Activated CD8-positive, alpha-beta memory T cell treated with anti-CD3 and anti-CD28 coated beads for 4 hours (primary cell): ENCODE results near the gene ARTN.
A peak's percentile ranks its signal among the peaks of the same experiment; 100 is the strongest.

Source experiments
- DNase-seq, 2 donors: peaks; one replicate each; pipeline ENCODE4 v3.0.0-alpha.2; 2020; ENCODE audit warnings: low read depth in 2 of 2

The ARTN gene

DNA sequence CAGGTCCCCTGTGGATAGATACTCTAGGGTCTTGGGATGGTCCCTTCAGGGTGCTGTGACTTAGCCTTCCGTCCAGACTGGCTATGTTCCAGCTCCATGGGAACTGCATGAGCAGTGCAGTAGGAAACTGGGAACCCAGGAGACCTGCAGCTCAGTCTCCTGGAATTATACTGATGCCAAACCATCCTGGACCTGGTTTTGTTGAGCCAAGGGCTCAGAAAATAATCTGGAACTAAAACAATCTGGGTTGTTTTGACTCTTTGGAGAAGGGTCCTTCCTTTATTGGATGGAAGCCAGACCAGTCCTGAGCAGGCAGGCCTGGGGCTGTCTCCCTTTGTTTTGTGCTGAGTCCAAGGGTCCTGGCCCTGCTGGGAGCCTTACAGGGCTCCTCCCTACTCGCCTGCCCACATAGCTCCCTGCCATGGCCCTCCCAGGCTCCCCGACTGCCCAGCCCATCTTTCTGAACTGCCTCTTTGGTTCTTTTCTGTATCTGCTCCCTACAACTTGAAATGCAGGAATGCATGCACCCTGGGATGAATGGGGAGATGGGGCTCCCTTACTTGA is 14.4 kb downstream of the ARTN start:
- DNase-seq: no peak

DNA sequence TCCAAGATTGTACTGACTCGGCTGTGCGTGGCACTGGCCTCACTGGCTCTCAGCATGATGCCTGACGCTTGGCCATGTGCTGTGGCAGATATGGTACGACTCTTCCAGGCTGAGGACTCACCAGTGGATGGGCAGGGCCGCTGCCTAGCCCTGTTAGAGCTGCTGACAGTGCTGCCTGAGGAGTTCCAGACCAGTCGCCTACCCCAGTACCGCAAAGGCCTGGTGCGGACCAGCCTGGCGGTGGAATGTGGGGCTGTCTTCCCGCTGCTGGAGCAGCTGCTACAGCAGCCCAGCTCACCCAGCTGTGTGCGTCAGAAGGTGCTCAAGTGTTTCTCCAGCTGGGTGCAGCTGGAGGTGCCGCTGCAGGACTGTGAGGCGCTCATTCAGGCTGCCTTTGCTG is 16.1 kb downstream of the ARTN start:
- DNase-seq: no peak

DNA sequence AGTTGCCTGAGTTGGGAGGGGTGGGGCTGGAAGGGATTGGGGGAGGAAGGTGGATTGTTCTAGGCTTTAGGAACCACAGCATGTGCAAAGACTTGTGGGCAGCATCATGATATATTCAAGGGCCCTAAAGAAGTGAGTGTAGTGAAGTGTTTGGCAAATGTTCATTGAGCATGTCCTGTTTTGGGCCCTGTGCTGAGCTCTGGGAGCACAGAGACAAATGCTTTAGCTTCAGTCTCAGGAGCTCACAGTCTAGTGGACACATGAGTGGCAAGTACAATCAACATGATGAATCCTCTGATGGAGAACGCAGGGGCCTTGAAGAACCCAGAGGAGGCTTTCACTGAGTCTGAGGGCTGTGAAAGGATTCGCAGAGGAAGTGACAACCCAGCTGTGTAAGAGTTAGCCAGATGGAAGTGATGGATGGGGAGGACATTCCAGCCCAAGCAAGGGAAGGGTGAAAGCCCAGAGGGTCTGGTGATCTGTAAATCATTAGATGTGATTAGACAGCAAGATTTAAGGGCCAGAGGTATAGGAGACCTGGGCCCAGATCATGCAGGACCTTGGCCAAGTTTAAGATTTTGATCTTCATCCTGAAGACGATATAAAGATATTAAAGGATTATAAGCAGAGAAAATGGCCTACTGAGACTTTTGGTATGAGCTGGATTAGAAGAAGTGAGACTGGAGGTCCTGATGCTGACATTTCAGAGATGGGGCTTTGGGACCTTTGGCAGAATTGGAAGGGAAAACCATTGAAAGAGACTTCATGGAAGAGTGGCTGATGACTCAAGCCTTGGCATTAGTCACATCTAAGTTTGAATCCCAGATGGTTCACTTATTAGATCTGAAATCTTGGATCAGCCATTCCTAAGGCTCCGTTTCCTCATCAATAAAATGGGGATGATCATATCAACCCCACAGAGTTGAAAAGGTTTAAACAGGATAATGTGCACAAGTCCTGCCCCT is 17.7 kb downstream of the ARTN start:
- DNase-seq: no peak

DNA sequence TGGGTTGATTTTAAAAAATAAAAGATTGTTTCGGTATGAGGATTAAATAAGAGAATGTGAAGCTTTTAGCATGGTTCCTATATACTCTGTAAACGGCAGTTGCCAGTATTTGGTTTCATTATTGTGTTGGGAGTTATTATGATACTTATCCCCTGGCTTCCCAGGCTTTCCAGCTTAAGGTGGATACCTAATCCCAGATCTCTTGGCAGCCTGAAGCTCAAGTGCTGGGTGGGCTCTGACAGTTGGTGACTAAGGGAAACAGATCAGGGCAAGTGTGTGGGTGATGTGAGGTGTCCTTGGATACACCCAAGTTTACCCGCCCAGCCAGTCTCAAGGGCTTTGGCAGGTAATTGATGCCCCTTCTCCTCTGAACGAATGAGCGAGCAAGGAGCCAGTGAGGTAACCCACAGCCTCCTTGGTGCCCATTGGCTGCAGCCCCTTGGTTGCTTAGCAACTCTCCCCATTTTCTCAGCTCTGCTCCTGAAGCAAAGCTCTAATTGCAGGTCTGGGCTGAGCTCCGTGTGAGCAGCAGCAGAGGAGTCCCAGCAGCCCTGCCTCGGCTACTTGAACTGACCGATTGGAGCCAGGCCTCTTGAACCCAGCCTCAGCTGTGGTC is 19.2 kb downstream of the ARTN start:
- no peak for DNase-seq

DNA sequence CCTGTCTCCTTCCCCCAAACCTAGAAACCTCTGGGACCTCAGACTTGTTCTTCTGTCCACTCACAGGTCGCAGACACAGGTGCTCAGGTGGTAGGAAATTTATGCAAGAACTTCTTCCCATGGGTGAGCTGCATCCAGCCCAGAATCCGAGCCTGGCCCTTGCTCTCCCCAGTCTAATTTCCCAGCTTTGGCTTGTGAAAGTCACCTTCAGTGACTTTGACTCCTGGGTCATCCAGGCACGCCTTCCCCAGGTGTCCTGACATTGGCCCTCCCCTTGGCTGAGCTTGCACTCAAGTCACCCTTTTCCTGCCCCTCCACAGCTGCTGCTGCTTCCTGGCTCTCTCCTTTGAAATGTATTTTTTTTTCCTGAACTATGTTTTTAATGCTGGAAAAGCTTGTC is 19.8 kb downstream of the ARTN start:
- no peak for DNase-seq

DNA sequence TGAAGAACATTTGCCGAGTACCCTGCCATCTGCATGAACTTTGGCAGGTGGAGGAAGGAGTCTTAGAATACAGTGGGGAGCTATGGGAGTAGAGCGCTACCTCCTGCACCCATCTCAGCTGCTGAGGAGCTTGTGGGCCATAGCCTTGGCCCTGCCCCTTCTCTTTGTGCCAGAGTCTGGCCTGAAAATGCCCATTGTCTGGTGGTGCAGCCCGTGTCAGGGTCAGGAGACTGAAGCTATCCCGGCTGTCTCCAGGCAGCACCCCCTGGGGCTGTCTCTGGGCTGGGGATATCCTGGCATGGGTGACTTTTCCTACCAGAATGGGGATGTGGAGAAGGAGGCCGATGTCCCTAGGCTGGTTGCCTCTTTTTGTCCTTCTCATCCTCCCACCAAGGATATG is 20.4 kb downstream of the ARTN start:
- no peak for DNase-seq

DNA sequence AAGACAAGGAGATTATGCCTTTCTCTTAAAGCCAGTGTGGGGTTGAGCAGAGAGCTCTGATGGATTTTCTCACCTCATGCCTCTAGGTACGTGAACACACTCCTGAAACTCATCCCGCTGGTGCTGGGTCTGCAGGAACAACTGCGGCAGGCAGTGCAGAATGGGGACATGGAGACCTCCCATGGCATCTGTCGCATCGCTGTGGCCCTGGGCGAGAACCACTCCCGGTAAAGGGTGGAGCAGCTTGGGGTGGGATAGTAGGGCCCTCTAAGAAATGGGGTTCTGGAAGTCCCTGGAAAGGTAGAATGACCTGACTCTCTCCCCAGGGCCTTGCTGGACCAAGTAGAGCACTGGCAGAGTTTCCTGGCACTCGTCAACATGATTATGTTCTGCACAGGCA is 22.6 kb downstream of the ARTN start:
- no peak for DNase-seq

DNA sequence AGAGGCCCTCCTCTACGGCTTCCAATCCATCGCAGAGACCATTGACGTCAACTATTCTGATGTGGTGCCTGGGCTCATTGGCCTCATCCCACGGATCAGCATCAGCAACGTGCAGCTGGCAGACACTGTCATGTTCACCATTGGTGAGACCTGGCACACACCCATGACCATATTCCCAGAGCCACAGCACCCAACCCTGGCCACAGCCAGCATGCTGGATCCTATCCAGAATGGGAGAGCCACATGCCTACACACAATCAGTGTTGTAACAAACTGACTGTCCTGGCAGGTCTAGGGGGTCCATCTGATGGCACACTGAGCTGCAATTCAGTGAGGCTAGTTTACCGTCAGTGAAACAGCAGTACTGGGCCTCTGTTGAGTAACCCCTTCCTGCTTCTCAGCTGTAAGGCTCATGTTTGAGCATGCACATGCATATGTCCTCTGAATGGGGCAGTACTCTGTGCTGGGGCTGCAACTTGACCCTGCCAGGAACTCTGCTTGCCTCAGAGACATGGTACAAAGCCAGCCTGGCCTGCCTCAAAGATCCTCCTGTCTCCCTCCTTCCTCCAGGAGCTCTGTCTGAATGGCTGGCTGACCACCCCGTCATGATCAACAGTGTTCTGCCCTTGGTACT is 23.9 kb downstream of the ARTN start:
- no peak for DNase-seq

DNA sequence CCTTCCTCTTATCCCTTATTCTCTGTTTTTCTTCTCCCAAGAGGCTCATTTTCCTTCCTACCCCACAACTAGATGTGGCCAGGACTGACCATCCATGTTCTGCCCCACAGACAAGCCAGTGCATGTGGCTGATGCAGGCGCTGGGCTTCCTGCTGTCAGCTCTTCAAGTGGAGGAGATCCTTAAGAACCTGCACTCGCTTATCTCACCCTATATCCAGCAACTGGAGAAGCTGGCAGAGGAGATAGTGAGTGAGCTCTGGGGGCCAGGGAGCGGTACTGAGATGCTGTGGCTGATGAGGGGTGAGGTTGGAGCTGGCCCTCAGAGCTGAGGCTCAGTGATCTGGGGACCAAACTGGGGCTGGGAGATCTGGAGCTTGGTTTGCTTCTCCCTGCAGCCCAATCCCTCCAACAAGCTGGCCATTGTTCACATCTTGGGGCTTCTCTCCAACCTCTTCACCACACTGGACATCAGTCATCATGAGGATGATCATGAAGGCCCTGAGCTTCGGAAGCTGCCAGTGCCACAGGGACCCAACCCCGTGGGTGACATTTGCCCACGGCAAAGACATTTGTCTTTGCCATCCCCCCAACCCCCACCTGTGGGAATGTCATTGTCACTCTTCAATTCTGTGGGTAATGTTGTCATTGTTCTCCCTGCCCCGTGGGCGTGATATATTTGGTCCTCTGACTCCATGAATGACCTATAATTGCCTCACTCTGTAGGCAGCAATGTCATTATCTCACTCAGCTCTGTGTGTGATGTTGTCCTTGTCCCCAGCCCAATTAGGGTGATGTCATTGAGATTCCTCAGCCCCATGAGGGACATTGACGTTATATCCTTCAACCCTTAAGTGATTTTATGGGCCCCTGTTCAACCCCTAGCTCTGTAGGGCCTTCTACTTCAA is 25.0 kb downstream of the ARTN start:
- DNase-seq: no peak

DNA sequence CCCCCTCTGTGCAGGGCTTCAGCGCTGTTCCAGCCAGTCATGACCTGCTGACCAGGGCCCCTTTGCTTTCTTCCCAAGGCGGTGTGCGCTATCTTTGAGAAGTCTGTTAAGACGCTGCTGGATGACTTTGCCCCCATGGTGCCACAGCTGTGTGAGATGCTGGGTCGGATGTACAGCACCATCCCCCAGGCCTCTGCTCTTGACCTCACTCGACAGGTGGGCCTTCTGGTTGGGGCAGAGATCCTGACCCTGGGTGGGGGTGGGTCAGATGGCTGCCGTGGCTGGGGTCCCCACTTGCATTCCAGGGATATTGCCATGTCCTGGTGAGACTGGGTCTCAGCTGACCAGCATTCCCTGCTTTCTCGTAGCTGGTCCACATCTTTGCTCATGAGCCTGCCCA is 27.2 kb downstream of the ARTN start:
- no peak for DNase-seq

DNA sequence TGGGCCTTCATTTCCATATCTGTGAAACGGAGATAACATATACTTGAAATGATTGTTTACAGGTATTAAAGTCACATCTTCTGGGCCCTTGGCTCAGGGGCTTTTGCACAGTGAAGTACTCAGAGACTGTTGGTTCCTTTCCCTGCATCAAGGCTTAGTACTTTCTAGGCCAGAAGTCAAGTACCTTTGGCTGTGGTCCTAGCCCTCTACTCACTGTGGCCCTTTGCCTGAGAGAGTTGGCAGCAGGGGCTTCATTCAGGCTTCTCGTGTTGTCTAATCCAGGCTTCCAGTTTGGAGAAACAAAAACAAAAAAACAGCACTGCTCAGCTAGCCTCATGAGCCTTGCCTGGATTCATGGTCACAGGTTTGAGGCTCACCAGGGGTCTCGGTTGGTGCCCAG is 28.1 kb downstream of the ARTN start:
- DNase-seq: no peak

DNA sequence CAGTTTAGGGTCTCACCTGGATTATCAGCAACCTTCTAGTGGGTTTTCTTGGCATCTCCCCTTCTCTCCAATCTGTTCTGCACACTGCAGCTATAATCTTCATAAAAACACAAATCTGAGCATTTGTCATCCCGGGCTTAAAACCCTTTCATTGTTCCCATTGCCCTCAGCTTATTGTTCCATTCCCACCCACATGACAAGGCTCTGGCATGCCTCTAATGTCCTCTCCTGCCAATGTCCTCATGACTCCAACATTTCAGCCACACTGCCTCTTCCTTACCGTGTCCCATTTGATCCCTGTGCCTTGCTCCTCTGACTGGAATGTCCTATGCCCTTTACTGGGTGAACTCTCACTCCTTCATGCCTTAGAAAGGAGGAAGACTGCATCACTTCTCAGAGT is 28.7 kb downstream of the ARTN start:
- no peak for DNase-seq

DNA sequence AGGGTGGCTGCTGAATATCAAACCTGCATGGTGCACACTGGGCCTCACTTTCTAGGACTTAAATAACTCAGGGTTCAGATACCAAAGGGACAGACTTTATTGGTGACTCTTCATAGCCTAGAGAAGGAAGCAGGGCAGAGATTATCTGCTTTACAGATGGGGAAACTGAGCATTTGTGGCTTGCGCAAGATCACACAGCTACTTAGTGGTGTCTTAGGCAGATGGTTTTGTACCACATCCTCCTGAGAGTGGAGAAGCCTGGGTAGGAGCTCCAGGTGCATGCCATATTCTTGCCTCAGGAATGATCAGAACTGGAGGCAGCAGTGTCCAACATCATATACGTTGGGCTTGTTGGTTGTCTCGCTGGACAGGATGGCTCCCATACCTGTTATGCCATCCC is 29.4 kb downstream of the ARTN start:
- no peak for DNase-seq

DNA sequence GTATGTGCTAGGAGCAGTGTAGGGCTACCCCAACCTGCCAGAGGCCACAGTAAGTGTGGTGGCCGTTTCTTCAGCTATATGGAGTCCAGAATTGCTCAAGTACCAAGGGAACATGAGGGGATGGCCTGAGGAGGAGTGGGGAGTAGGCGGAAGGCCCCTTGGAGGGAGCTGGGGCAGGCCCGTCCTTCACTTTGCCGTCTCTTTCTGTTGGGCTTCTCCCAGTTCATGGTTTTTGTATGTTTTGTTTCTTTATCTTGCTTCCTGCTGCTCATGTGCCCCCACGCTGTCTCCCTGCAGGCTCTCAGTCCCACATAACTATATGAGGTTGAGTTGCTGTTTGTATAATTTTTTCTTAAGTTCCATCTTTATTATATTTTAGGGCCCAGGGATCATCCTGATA is 30.3 kb downstream of the ARTN start:
- DNase-seq: no peak

DNA sequence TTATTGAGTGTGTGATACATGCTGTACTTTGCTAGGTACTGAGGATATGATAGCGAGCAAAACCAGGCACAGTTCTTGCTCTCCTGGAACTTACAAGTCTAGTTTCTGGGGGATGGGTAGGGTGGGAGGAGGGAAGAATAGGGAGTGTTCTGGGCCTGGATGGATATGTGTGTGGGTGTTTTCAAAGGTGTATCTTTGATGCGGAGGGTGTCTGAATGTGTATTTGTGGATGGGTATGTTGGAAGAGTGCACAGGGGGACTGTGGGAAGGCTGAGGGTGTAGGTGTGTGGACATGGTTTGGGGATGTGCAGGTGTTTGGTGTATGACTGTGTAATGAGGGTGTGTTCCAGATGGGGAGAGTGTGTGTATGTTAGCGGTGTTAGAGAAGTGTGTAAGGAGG is 31.7 kb downstream of the ARTN start:
- DNase-seq: no peak

DNA sequence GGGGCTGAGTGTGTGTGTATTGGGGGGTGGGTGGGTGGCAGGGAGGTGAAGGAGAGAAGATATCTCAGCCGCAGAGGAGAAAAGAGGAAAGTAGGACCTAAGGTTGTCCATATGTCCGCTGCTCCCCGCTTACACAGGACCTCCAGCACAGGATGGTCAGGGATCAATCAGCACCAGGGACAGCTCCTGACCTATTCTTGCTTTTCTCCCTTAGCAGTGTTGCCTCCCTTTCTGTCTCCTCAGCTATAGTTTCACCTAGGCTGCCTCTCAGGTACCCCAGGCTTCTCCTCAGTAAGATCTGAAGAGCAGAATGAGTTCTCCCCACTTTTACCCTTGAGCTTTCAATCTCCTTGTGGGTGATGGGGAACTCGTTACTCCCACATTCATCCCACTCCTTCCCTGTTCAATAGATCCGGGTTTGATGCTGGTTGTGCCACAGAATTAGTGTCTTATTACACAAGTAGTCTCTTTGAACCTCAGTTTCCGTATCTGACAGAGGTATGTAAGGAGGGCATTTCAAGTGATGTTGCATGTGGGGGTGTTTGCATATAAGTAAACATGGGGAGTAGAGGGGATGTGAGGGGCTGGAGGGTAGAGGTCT is 34.8 kb downstream of the ARTN start:
- no peak for DNase-seq

DNA sequence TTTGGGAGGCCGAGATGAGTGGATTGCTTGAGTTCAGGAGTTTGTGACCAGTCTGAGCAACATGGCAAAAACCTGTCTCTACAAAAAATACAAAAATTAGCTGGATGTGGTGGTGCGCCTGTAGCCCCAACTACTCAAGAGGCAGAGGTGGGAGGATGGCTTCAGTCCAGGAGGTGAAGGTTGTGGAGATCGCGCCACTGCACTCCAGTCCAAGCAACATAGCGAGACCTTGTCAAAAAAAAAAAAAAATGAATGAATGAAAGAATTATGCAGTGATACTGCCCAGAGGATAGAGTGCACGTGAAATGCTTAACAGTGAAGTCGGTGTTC is 35.8 kb downstream of the ARTN start:
- no peak for DNase-seq

DNA sequence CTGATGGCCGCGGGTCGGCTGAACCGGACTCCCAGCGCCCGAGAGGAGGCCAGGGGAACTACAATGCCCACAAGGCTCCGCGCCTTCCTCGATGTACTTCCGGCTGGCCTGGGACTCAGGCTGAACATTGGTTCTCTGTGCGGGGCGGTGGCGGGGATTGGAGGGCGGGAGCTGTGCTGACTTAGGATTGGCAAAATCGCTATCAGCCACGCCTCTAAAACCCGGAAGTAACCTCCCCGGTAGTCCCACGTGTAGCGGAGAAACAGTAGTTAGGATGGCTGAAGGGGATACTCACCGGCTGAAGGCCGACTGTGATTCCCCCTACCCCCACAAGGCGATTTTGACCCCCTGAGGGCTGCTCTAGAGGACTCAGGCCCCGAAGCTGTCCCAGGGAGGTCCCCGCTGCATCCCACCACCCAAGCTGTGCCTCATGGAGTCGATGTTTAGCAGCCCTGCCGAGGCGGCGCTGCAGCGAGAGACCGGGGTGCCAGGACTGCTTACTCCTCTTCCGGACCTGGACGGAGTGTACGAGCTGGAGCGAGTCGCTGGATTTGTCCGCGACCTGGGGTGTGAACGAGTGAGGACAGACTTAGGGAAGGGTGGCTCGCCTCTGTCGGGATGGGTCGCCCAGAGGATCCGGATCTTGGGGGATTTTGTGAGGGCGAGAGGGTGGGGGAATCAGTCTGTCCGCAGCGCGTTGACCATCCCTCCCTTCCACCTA is 36.3 kb downstream of the ARTN start, which contains the start of gene DPH2:
DPH2 (plus strand) TSS at position 265 of the 721 bp plus-strand sequence; CDS start at position 431, 166 bp downstream.
- peak; percentile 91 to 94 for DNase-seq

DNA sequence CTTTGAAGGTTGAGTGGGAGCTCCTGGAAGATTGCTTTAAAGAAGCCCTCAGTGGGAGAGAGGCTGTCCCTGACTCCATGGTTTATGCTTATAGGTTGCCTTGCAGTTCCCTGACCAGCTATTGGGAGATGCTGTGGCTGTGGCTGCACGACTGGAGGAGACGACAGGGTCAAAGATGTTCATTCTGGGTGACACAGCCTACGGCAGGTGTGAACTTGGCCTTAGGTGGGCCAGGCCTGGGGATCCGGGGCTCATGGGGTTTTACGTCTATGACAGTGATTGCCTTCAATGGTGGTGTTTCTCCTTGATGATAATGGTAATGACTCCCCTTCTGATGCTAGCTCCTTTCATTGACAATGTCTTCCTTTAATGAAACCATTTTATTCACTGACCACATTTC is 36.9 kb downstream of the ARTN start:
- DNase-seq: no peak

DNA sequence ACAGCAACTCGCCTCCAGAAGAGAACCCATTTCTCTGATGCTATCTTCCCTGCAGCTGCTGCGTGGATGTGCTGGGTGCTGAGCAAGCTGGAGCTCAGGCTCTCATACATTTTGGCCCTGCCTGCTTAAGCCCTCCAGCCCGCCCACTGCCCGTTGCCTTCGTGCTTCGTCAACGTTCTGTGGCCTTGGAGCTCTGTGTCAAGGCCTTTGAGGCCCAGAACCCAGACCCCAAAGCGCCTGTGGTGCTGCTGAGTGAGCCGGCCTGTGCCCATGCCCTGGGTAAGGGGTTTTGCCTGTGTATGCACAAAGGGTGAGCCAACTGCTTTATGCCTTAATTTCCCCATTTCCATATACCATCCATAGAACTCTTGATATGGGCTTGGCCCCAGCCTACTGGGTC is 37.3 kb downstream of the ARTN start:
- DNase-seq: no peak
